ENCODE results near the gene ZNF699.

The ZNF699 gene

GRCh38 chr19:9342610-9343304, 33.1 kb upstream of the ZNF699 start:
- peaks cover 45% of the 10 kb centered on the region for H3K9me3 ChIP-seq (ENCODE audit: control insufficient read depth, insufficient read depth, low read length)

GRCh38 chr19:9329999-9330398, 20.4 kb upstream of the ZNF699 start:
- H3K36me3 ChIP-seq (ENCODE audit: control insufficient read depth, low read length), result no peaks in the 10 kb centered on the region
- no peak overlapping the region for H3K4me3 ChIP-seq (ENCODE audit: low read length)
- H3K27ac ChIP-seq (ENCODE audit: low read depth, low read length), result no peak overlapping the region
- no peaks in the 10 kb centered on the region for H3K27me3 ChIP-seq (ENCODE audit: control insufficient read depth, low read length)
- H3K4me1 ChIP-seq (ENCODE audit: control insufficient read depth, low read length), result peaks cover under 1% of the 10 kb centered on the region
- no peaks in the 10 kb centered on the region for H4K20me1 ChIP-seq (ENCODE audit: control insufficient read depth, insufficient read depth, low read depth, low read length)
- no peaks in the 10 kb centered on the region for H3K9me2 ChIP-seq (replicated peaks; ENCODE audit: control insufficient read depth, low read length)
- no peak overlapping the region for H3K4me2 ChIP-seq (ENCODE audit: low read length)
- TF ChIP-seq CTCF (IDR thresholded peaks at IDR 0.05; ENCODE audit: low read depth, low read length, poor library complexity, severe bottlenecking) (no peak), EZH2phosphoT487 (IDR thresholded peaks at IDR 0.05; ENCODE audit: borderline replicate concordance, low read length) (no peak)
- no peaks in the 10 kb centered on the region for H3F3A ChIP-seq (ENCODE audit: control insufficient read depth, insufficient read depth)
- peaks cover 14% of the 10 kb centered on the region; the same call in 1 of the 2 replicates for H3K9me3 ChIP-seq (ENCODE audit: control insufficient read depth, insufficient read depth, low read length)
- peaks cover under 1% of the 10 kb centered on the region for H3K79me2 ChIP-seq (ENCODE audit: control insufficient read depth, low read length)

More at GRCh38 chr19:9342610-9343304, 33.1 kb upstream of the ZNF699 start:
- Histone ChIP-seq H3K27ac (ENCODE audit: low read depth, low read length) (no peak overlapping the region), H3K4me2 (ENCODE audit: low read length) (no peak overlapping the region), H3K79me2 (ENCODE audit: control insufficient read depth, low read length) (no peaks in the 10 kb centered on the region), H3K4me3 (ENCODE audit: low read length) (no peak overlapping the region), H4K20me1 (ENCODE audit: control insufficient read depth, insufficient read depth, low read depth, low read length) (no peaks in the 10 kb centered on the region), H3K4me1 (ENCODE audit: control insufficient read depth, low read length) (no peaks in the 10 kb centered on the region), H3K27me3 (ENCODE audit: control insufficient read depth, low read length) (no peaks in the 10 kb centered on the region), H3F3A (ENCODE audit: control insufficient read depth, insufficient read depth) (no peaks in the 10 kb centered on the region), H3K36me3 (ENCODE audit: control insufficient read depth, low read length) (peaks cover 9% of the 10 kb centered on the region; the same call in 1 of the 2 replicates), H3K9me2 (replicated peaks; ENCODE audit: control insufficient read depth, low read length) (no peaks in the 10 kb centered on the region)
- TF ChIP-seq EZH2phosphoT487 (IDR thresholded peaks at IDR 0.05; ENCODE audit: borderline replicate concordance, low read length) (no peak), CTCF (IDR thresholded peaks at IDR 0.05; ENCODE audit: low read depth, low read length, poor library complexity, severe bottlenecking) (no peak)

- peak overlapping the region; percentile 79 for H3K4me2 ChIP-seq (ENCODE audit: low read length)
- TF ChIP-seq CTCF (IDR thresholded peaks at IDR 0.05; ENCODE audit: low read depth, low read length, poor library complexity, severe bottlenecking) (no peak), EZH2phosphoT487 (IDR thresholded peaks at IDR 0.05; ENCODE audit: borderline replicate concordance, low read length) (no peak)
- H3K9me3 ChIP-seq (ENCODE audit: control insufficient read depth, insufficient read depth, low read length), result peaks cover 19% of the 10 kb centered on the region
- 0 out of 2 replicates have a peak, but pooled peaks cover 3% of the 10 kb centered on the region for H3F3A ChIP-seq (ENCODE audit: control insufficient read depth, insufficient read depth)
- peak overlapping the region; percentile 41 for H3K27ac ChIP-seq (ENCODE audit: low read depth, low read length)
- no peaks in the 10 kb centered on the region for H3K27me3 ChIP-seq (ENCODE audit: control insufficient read depth, low read length)
- H3K4me1 ChIP-seq (ENCODE audit: control insufficient read depth, low read length), result peaks cover 17% of the 10 kb centered on the region
- H3K4me3 ChIP-seq (ENCODE audit: low read length), result peak overlapping the region; percentile 77
- no peaks in the 10 kb centered on the region for H3K9me2 ChIP-seq (replicated peaks; ENCODE audit: control insufficient read depth, low read length)
- H4K20me1 ChIP-seq (ENCODE audit: control insufficient read depth, insufficient read depth, low read depth, low read length), result no peaks in the 10 kb centered on the region
- H3K36me3 ChIP-seq (ENCODE audit: control insufficient read depth, low read length), result no peaks in the 10 kb centered on the region
- peaks cover 6% of the 10 kb centered on the region for H3K79me2 ChIP-seq (ENCODE audit: control insufficient read depth, low read length)
Observed at GRCh38 chr19:9324584-9324962, 14.9 kb upstream of the ZNF699 start.
